HepG2 (cell line): ENCODE data around the gene CMA1. TPM values are rescaled to one million over a fixed set of nuclear protein-coding genes. Genes with fewer than 3 reads are reported as not detected.

Experiments
- BHLHE40 ChIP-seq: IDR thresholded peaks from 2 replicates; pipeline ENCODE4 v1.6.1; 2011; ENCODE audit warnings: low read length, improper control_type of control experiment
- FOXP1 ChIP-seq, 2 experiments: fragments of 450-650 bp in 1 of 2; IDR thresholded peaks; 2 replicates each; pipeline ENCODE4 v1.6.1; 2017 to 2018; ENCODE audit warnings: antibody characterized with exemption in 1 of 2
- HNRNPL ChIP-seq: fragments of 200-400 bp; formaldehyde crosslinking; IDR thresholded peaks from 2 replicates; pipeline ENCODE4 v1.6.1; 2017; ENCODE audit warnings: mild to moderate bottlenecking, low read depth, low read length
- NKX3-1 ChIP-seq: sonication (generic); formaldehyde crosslinking; IDR thresholded peaks from 2 replicates; pipeline ENCODE4 v1.5.0; 2020; ENCODE audit warnings: missing genetic modification reagents
- NR2C2 ChIP-seq: sonication (generic); formaldehyde crosslinking; IDR thresholded peaks from 2 replicates; pipeline ENCODE4 v1.4.0; 2020; ENCODE audit warnings: missing genetic modification reagents, mild to moderate bottlenecking, moderate library complexity, borderline replicate concordance
- PAXIP1 ChIP-seq: sonication (generic); formaldehyde crosslinking; conservative IDR thresholded peaks from 2 replicates; pipeline ENCODE4 v1.4.0; 2020; ENCODE audit warnings: mild to moderate bottlenecking, missing genetic modification reagents, moderate library complexity
- PHF20 ChIP-seq: sonication (generic); formaldehyde crosslinking; IDR thresholded peaks from 2 replicates; pipeline ENCODE4 v1.5.0; 2020; ENCODE audit warnings: mild to moderate bottlenecking, missing genetic modification reagents
- SETDB1 ChIP-seq: sonication (generic); formaldehyde crosslinking; IDR thresholded peaks from 2 replicates; pipeline ENCODE4 v1.5.1; 2020; ENCODE audit warnings: missing genetic modification reagents, mild to moderate bottlenecking, borderline replicate concordance
- SYNCRIP ChIP-seq: fragments of 200-400 bp; formaldehyde crosslinking; IDR thresholded peaks from 2 replicates; pipeline ENCODE4 v1.6.1; 2018; ENCODE audit warnings: mild to moderate bottlenecking, low read depth, low read length; ENCODE audit not compliant: insufficient read depth
- ZFP36L1 ChIP-seq: sonication (generic); formaldehyde crosslinking; IDR thresholded peaks from 2 replicates; pipeline ENCODE4 v1.8.0; 2022; ENCODE audit warnings: mild to moderate bottlenecking, missing genetic modification reagents, moderate library complexity
- ZNF292 ChIP-seq: sonication (generic); formaldehyde crosslinking; IDR thresholded peaks from 2 replicates; pipeline ENCODE4 v1.8.1; 2022; ENCODE audit warnings: mild to moderate bottlenecking, low read depth, missing genetic modification reagents, borderline replicate concordance
- ZNF543 ChIP-seq: sonication (generic); formaldehyde crosslinking; IDR thresholded peaks from 2 replicates; pipeline ENCODE4 v1.4.0; 2020; ENCODE audit warnings: mild to moderate bottlenecking, missing genetic modification reagents
- ZNF678 ChIP-seq: sonication (generic); formaldehyde crosslinking; IDR thresholded peaks from 2 replicates; pipeline ENCODE4 v1.4.0; 2020; ENCODE audit warnings: mild to moderate bottlenecking, missing genetic modification reagents
- polyA plus RNA-seq, 8 experiments: library from polyadenylated mRNA; depleted of rRNA in 3 of 8; stranded (reverse) in 7 of 8; unstranded in 1 of 8; fragments of >200 nt; fragmentation: Illumina TruSeq in 4 of 8; extraction: Trizol in 4 of 8; gene quantifications; 2 replicates each; pipeline versions ENCODE4 v1.2.1 to v1.2.3, GENCODE V29; 2011 to 2016; ENCODE audit warnings: low read depth in 4 of 8, missing spikeins in 1 of 8, mixed read lengths in 1 of 8; ENCODE audit not compliant: insufficient read depth in 1 of 8
- total RNA-seq, 5 experiments: library from RNA; depleted of rRNA; stranded (reverse); fragments of >200 nt; fragmentation: Illumina TruSeq; extraction: Trizol; gene quantifications; 2 replicates each; pipeline ENCODE4 v1.2.3, GENCODE V29; 2016; ENCODE audit warnings: low read depth in 1 of 5
- TF ChIP-seq, protein P1 (sequence below): IDR thresholded peaks from 2 replicates; pipeline ENCODE4 v1.6.1; 2016; ENCODE audit warnings: missing compliant biosample characterization, missing genetic modification reagents, borderline replicate concordance
- TF ChIP-seq, protein P2 (sequence below): sonication (generic); formaldehyde crosslinking; IDR thresholded peaks from 2 replicates; pipeline ENCODE4 v1.5.1; 2020; ENCODE audit warnings: mild to moderate bottlenecking, moderate library complexity, missing genetic modification reagents
- TF ChIP-seq, protein P3 (sequence below): sonication (generic); IDR thresholded peaks from 2 replicates; pipeline ENCODE4 v1.6.1; 2016; ENCODE audit warnings: low read depth, borderline replicate concordance
- TF ChIP-seq, protein P4 (sequence below): sonication (generic); formaldehyde crosslinking; IDR thresholded peaks from 2 replicates; pipeline ENCODE4 v1.4.0; 2020; ENCODE audit warnings: missing genetic modification reagents, mild to moderate bottlenecking, borderline replicate concordance

CMA1 gene
- total and polyA plus RNA-seq, 2 of the 13 experiments (the other 11 are each of a cell fraction or from before 2014, with no cell fraction given) = not detected

DNA sequence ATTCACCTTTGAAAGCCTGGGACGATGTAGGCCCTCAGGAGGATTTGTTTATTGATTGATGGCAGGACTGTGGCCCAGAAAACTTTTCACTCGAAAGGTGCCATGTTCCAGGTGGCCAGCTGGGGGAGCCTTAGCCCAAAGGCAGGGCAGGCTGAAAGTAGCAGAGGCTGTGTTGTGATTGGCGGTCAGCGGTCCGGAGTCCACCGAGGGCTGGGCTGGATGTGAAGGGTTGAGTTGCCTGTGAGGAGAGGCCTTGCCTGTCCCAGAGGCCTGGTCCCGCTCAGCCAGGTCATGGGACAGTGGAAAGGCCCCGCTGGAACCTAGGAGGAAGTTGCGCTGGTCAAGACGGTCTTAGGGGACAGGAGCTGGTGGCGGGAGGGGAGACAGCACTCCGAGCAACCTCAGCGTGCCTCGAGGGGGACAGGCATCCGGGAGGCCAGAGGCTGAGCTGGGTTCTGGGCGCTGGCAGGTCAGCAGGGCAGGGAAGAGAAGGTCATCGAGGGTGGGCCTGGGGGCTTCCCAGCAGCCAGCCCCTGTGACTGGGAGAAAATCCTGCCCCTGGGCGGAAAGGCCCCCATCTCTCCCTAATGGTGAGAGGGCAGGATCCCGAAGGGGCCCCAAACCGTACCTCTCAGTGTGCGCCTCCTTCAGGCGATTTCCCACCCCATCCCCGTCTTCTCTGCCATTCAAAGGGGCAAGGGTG lies 26.3 kb downstream of the CMA1 start (continued):
- TF ChIP-seq ZNF292 (peak; percentile 98), BHLHE40 (0 out of 2 replicates have a peak, but pooled peaks have one; percentile 22), ZNF543 (peak; percentile 97), HNRNPL (no peak; the same call in 1 of the 2 replicates), FOXP1 (IDR thresholded peaks at IDR 0.05) (no peak), FOXP1 (CRISPR knock-in tag; IDR thresholded peaks at IDR 0.05) (no peak), PAXIP1 (CRISPR knock-in tag) (peak; percentile 68), NKX3-1 (peak; percentile 65; the same call in 1 of the 2 replicates), NR2C2 (CRISPR knock-in tag) (peak; percentile 85), PHF20 (CRISPR knock-in tag) (peak; percentile 77), ZNF678 (CRISPR knock-in tag) (peak; percentile 88; the same call in 1 of the 2 replicates), SETDB1 (CRISPR knock-in tag) (no peak), ZFP36L1 (CRISPR knock-in tag) (no peak), SYNCRIP (no peak)
- TF ChIP-seq, protein P1, sequence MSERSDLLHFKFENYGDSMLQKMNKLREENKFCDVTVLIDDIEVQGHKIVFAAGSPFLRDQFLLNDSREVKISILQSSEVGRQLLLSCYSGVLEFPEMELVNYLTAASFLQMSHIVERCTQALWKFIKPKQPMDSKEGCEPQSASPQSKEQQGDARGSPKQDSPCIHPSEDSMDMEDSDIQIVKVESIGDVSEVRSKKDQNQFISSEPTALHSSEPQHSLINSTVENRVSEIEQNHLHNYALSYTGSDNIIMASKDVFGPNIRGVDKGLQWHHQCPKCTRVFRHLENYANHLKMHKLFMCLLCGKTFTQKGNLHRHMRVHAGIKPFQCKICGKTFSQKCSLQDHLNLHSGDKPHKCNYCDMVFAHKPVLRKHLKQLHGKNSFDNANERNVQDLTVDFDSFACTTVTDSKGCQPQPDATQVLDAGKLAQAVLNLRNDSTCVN = peak; percentile 70; the same call in 1 of the 2 replicates
- TF ChIP-seq, protein P2, sequence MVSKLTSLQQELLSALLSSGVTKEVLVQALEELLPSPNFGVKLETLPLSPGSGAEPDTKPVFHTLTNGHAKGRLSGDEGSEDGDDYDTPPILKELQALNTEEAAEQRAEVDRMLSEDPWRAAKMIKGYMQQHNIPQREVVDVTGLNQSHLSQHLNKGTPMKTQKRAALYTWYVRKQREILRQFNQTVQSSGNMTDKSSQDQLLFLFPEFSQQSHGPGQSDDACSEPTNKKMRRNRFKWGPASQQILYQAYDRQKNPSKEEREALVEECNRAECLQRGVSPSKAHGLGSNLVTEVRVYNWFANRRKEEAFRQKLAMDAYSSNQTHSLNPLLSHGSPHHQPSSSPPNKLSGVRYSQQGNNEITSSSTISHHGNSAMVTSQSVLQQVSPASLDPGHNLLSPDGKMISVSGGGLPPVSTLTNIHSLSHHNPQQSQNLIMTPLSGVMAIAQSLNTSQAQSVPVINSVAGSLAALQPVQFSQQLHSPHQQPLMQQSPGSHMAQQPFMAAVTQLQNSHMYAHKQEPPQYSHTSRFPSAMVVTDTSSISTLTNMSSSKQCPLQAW = peak; percentile 94; the same call in 1 of the 2 replicates
- TF ChIP-seq, protein P3, sequence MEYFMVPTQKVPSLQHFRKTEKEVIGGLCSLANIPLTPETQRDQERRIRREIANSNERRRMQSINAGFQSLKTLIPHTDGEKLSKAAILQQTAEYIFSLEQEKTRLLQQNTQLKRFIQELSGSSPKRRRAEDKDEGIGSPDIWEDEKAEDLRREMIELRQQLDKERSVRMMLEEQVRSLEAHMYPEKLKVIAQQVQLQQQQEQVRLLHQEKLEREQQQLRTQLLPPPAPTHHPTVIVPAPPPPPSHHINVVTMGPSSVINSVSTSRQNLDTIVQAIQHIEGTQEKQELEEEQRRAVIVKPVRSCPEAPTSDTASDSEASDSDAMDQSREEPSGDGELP = peak; percentile 76
- TF ChIP-seq, protein P4, sequence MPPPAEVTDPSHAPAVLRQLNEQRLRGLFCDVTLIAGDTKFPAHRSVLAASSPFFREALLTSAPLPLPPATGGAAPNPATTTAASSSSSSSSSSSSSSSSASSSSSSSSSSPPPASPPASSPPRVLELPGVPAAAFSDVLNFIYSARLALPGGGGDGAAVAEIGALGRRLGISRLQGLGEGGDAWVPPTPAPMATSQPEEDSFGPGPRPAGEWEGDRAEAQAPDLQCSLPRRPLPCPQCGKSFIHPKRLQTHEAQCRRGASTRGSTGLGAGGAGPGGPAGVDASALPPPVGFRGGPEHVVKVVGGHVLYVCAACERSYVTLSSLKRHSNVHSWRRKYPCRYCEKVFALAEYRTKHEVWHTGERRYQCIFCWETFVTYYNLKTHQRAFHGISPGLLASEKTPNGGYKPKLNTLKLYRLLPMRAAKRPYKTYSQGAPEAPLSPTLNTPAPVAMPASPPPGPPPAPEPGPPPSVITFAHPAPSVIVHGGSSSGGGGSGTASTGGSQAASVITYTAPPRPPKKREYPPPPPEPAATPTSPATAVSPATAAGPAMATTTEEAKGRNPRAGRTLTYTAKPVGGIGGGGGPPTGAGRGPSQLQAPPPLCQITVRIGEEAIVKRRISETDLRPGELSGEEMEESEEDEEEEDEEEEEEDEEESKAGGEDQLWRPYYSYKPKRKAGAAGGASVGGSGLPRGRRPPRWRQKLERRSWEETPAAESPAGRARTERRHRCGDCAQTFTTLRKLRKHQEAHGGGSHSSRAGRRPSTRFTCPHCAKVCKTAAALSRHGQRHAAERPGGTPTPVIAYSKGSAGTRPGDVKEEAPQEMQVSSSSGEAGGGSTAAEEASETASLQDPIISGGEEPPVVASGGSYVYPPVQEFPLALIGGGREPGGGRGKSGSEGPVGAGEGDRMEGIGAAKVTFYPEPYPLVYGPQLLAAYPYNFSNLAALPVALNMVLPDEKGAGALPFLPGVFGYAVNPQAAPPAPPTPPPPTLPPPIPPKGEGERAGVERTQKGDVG (CRISPR knock-in tag) = peak; percentile 99; the same call in 1 of the 2 replicates
